Activated CD4-positive, alpha-beta T cell treated with anti-CD3 and anti-CD28 coated beads, Interleukin-2, amount 50 U/mL, for 1 hour (primary cell): ENCODE measurements around the gene CAMTA1.

Source experiments
- DNase-seq: peaks from one replicate; pipeline ENCODE4 v3.0.0-alpha.2; 2020

The CAMTA1 gene

GRCh38 chr1:7531562-7532340 lies 746.5 kb downstream of the CAMTA1 start:
- no peak for DNase-seq

- DNase-seq, result no peak
These were observed 747.8 kb downstream of the CAMTA1 start for GRCh38 chr1:7533006-7533405.

- no peak for DNase-seq
These were observed 749.0 kb downstream of the CAMTA1 start for GRCh38 chr1:7534061-7534825.

GRCh38 chr1:7535016-7535415 lies 749.8 kb downstream of the CAMTA1 start:
- no peak for DNase-seq

GRCh38 chr1:7535934-7536878 lies 751.0 kb downstream of the CAMTA1 start:
- DNase-seq, result no peak

- DNase-seq, result no peak
These were observed 751.8 kb downstream of the CAMTA1 start for GRCh38 chr1:7536891-7537591.

- DNase-seq, result no peak
These were observed 752.8 kb downstream of the CAMTA1 start for GRCh38 chr1:7538033-7538432.

- DNase-seq, result no peak
These were observed 753.9 kb downstream of the CAMTA1 start for GRCh38 chr1:7538849-7539768.

- no peak for DNase-seq
These were observed 754.5 kb downstream of the CAMTA1 start for GRCh38 chr1:7539769-7540175.

GRCh38 chr1:7540816-7541215 lies 755.6 kb downstream of the CAMTA1 start:
- no peak for DNase-seq

GRCh38 chr1:7541629-7542028 lies 756.4 kb downstream of the CAMTA1 start:
- DNase-seq, result no peak

- DNase-seq, result no peak
These were observed 758.5 kb downstream of the CAMTA1 start for GRCh38 chr1:7543718-7544090.

GRCh38 chr1:7549277-7550161 lies 764.3 kb downstream of the CAMTA1 start:
- DNase-seq, result no peak

- DNase-seq, result no peak
These were observed 765.1 kb downstream of the CAMTA1 start for GRCh38 chr1:7550261-7550865.

GRCh38 chr1:7550981-7551380 lies 765.7 kb downstream of the CAMTA1 start:
- no peak for DNase-seq

- DNase-seq, result no peak
These were observed 766.2 kb downstream of the CAMTA1 start for GRCh38 chr1:7551442-7551841.

- no peak for DNase-seq
These were observed 767.1 kb downstream of the CAMTA1 start for GRCh38 chr1:7552402-7552801.

- no peak for DNase-seq
These were observed 767.9 kb downstream of the CAMTA1 start for GRCh38 chr1:7553042-7553690.
